NCI-H526 treated with DMSO at 0.1 percent for 48 hours (cell line): ENCODE results near the gene RBL1.
A peak's percentile ranks its signal among the peaks of the same experiment; 100 is the strongest.
"Not testable (repeated sequence)": the region's sequence is repeated elsewhere in the genome, so short reads cannot be mapped to it uniquely, and the experiment has no call there.

Source experiments
- DNase-seq: peaks from one replicate; lab custom pipeline; 2025; lab: John Stamatoyannopoulos, UW

The RBL1 gene

DNA sequence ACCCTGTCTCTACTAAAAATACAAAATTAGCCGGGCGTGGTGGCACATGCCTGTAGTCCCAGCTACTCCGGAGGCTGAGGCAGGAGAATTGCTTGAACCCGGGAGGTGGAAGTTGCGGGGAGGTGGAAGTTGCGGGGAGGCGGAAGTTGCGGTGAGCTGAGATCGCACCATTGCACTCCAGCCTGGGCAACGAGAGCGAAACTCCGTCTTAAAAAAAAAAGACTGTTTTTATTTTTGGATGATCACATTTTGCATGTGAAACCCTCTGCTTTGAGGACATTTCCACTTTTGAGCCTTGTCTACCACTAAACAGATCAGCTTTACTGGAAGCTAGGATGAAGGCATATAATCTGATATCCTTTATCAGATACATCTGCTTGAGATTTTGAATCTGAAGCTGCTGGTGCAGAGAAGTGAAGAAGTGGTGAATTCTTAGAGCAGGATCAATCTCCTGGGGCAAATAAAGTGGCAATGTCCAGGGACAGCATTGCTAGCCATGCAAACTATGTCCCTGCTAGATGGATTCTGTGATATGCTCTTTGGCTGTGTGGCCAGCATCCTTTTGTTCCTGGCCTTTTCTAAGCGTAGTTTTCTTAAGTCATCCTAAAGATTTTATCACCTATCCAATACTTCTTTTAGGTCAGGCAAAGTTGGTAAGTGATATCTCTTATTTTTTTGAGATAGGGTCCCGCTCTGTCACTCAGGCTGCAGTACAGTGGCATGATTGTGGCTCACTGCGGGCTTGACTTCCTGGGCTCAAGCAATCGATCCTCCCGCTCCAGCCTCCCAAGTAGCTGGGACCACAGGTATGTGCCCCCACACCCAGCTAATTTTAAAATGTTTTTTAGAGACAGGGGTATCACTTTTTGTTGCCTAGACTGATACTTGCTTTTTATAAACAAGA is 23.3 kb downstream of the RBL1 start:
- DNase-seq = no peak

DNA sequence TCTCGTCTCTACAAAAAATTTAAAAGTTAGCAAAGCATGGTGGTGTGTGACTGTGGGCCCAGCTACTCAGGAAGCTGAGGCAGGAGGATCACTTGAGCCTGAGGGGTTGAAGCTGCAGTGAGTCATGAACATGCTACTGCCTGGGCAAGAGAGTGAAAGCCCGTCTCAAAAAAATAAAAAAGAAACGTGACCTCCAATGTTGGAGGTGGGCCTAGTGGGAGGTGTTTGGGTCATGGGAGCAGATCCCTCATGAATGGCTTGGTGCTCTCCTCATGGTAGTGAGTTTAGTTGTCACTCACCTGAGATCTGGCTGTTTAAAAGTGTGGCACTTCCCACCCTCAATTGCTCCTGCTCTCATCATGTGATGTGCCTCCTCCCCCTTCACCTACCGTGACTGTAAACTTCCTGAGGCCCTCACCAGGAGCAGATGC is 24.3 kb downstream of the RBL1 start:
- DNase-seq = no peak

DNA sequence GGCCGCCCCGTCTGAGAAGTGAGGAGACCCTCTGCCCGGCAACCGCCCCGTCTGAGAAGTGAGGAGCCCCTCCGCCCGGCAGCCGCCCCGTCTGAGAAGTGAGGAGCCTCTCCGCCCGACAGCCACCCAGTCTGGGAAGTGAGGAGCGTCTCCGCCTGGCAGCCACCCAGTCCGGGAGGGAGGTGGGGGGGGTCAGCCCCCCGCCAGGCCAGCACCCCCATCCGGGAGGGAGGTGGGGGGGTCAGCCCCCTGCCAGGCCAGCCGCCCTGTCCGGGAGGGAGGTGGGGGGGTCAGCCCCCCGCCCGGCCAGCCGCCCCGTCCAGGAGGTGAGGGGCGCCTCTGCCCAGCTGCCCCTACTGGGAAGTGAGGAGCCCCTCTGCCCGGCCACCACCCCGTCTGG is 26.2 kb downstream of the RBL1 start:
- DNase-seq = not testable (repeated sequence)

DNA sequence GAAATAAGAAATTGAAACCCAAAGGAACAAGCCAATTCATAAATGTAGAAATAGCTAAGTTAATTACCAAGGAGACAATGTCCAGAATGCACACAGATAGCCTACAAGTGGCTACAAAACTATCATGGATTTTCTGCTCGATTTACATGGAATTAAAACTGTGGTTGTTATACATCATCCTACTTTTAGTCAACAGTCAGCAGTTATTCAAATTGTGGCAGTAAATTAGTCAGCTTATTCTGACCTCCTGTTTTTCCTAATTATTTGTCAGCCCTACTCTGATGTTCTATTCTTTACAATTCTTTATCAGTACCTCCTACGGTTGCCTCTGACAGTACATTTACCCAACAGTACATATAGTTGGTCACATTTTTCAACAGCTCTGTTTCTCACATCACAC is 29.6 kb downstream of the RBL1 start:
- DNase-seq = peak; percentile 87

DNA sequence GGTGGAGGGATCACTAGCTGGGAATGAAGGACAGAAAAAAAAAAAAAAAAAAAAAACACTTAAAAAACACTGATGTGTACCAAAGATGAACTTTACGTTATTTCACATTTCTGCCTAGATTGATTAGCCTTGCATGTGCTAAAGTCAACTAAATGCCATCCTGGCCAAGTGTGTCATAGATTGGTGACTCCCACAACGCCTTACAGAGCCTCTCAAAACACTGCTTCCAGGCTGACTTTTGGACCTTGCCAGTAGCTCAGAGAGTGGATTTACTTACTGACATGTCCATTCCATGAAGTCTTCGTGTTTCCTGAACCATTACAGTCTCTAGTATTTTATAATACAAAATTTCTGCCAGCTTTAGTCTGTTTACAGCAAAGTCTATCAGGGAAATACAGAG is 40.5 kb downstream of the RBL1 start:
- no peak for DNase-seq

DNA sequence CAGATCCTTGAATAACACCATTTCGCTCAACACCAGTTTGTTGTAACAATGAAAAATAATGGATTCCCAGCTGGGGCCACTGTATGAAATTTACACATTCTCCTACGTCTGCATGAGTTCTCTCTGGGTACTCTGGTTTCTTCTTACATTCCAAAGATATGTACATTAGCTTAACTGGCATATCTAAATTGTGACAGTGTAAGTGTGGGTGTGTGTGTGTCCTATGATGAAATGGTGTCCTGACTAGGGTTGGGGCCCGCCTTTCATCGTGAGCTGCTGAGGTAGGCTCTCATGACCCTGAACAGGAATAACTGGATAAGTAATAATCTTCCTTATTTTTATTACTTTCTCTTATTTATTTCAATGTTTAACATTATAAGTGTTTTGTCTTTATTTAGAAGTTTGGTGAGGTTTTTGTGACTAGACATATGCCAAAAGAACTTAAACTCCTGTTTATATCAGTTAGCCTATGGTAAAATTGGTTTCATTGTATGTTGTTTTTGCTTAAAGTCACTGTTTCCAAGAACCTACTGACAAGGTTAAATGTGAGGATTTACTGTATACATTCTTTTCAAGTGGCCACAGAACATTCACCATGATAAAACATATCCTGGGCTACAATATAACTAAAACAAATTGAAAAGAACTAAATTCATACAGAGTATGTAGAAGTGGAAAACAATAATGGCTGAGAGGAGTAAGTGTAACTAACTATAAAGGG is 42.4 kb downstream of the RBL1 start:
- DNase-seq = no peak

DNA sequence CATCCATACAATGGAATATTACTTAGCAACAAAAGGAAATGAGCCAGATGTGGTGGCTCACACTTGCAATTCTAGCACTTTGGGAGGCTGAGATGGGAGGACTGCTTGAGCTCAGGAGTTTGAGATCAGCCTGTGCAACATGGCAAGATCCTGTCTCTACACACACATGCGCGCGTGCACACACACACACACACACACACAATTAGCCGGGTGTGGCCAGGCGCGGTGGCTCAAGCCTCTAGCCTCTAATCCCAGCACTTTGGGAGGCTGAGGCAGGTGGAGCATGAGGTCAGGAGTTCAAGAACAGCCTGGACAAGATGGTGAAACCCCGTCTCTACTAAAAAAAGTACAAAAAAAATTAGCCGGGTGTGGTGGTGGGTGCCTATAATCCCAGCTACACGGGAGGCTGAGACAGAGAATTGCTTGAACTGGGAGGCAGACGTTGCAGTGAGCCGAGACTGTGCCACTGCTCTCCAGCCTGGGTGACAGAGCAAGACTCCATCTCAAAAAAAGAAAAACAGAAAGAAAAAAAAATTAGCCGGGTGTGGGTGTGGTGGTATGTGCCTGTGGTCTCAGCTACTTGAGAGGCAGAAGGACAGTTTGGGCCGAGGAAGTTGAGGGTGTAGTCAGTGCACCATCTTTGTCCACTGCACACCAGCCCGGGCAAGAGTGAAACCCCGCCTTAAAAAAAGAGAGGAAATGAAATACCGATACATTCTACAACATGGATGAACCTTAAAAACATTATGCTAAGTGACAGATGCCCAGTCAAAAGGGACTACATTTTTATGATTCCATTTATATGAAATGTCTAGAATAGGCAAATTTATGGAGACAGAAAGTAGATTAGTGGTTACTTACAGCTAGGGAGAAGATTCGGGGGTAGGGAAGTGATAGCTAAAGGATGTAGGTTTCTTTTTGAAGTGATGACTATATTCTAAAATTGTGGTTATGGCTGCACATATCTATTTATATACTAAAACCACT is 52.5 kb downstream of the RBL1 start:
- no peak for DNase-seq

DNA sequence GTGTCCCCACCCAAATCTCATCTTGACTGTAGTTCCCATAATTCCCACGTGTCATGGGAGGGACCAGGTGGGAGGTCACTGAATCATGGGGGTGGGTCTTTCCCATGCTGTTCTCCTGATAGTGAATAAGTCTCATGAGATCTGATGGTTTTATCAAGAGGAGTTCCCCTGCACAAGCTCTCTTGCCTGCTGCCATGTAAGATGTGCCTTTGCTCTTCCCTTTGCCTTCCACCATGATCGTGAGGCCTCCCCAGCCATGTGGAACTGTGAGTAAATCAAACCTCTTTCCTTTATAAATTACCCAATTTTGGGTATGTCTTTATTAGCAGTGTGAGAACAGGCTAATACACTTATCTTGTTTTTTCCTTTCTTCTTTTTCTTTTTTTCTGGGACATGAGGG is 56.4 kb downstream of the RBL1 start:
- DNase-seq = not testable (repeated sequence)

DNA sequence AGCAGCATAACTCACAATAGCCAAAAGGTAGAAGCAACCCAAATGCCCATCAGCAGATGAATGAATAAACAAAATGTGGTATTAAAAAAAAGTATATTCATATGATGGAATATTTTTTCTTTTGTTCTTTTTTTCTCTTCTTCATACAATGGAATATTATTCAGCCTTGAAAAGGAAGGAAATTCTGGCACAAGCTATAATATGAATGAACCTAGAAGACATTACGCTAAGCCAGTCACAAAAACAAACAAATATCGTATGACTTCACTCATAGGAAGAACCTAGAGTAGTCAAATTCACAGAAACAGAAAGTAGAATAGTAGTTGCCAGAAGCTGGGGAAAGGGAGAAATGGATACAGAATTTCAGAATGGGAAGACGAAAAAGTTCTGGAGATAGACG is 63.7 kb downstream of the RBL1 start:
- DNase-seq = no peak

DNA sequence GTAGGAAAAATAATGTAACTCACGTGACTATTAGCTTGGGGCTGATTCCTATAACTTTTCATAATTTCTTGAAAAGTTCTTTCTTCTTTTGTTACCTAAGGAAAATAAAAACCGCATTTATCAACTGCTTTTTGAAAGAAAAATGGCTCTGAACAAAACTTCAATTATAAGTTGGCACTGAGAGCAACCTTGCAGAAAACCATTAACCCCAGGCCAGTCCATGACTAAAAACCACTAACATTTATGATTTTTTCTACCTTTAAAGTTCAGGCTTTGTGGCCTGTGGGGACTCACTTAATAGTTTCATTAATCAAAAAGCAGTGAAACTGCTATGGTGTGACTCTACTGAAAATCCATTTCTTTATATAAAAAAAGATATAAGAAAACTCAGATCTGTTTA is 75.2 kb downstream of the RBL1 start:
- no peak for DNase-seq

DNA sequence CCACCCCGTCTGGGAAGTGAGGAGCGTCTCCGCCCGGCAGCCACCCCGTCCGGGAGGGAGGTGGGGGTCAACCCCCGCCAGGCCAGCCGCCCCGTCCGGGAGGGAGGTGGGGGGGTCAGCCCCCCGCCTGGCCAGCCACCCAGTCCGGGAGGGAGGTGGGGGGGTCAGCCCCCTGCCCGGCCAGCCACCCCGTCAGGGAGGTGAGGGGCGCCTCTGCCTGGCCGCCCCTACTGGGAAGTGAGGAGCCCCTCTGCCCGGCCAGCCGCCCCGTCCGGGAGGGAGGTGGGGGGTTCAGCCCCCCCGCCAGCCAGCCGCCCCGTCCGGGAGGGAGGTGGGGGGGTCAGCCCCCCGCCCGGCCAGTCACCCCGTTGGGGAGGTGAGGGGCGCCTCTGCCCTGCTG is 83.2 kb downstream of the RBL1 start:
- not testable (repeated sequence) for DNase-seq

DNA sequence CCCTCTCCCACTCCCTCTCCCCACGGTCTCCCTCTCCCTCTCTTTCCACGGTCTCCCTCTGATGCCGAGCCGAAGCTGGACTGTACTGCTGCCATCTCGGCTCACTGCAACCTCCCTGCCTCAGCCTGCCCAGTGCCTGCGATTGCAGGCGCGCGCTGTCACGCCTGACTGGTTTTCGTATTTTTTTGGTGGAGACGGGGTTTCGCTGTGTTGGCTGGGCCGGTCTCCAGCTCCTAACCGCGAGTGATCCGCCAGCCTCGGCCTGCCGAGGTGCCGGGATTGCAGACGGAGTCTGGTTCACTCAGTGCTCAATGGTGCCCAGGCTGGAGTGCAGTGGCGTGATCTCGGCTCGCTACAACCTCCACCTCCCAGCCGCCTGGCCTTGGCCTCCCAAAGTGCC is 83.9 kb downstream of the RBL1 start:
- DNase-seq = not testable (repeated sequence)

DNA sequence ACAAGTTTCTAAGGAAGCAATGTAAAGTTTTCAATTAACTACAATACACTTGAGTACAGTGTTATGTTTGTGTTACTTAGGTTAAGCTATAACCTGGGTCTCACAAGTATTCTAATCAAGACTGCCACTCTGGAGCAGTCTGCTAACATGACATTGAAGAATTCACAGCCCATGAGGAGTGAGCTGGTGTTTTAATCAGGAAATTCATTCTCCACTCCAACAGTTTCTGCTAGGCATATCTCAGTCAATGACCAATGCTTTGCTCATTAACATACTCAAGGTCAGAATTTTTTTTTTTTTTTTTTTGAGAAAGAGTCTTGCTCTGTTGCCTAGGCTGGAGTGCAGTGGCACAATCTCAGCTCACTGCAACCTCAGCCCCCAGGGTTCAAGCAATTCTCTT is 84.7 kb downstream of the RBL1 start:
- no peak for DNase-seq

DNA sequence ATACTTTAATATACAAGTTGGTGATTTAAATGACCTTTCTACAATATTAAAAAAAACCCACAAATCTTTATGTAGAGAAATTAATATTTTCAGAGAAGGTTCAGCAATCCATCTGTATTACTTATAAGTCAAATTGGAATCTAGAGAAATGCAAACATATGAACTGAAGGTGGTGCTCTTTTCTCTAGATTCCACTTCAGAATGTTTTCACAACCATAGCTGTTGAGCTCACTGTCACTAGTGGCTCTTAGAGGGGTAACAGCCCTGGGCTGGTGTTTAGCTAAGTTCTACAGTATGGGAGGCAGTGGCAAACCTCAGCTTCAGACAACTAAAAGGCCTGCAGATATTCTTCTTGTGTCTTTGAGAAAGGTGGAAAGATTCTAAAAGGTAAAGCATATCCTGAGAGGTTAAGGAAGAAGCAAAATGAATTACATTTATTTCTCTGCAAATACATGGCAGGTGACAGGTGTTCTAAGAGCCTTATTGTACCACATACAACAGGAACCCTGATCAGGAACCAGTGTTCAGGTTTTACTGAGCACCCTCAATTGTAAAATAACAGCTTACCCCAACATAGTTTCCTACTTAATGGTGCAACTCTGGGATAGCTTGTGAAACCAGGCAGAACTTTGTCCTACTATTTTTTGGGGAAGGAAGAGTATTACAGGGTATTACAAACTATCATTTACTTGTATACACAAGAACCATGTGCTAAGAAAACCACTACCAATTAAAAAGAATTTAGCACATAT is 87.7 kb downstream of the RBL1 start:
- DNase-seq = no peak

DNA sequence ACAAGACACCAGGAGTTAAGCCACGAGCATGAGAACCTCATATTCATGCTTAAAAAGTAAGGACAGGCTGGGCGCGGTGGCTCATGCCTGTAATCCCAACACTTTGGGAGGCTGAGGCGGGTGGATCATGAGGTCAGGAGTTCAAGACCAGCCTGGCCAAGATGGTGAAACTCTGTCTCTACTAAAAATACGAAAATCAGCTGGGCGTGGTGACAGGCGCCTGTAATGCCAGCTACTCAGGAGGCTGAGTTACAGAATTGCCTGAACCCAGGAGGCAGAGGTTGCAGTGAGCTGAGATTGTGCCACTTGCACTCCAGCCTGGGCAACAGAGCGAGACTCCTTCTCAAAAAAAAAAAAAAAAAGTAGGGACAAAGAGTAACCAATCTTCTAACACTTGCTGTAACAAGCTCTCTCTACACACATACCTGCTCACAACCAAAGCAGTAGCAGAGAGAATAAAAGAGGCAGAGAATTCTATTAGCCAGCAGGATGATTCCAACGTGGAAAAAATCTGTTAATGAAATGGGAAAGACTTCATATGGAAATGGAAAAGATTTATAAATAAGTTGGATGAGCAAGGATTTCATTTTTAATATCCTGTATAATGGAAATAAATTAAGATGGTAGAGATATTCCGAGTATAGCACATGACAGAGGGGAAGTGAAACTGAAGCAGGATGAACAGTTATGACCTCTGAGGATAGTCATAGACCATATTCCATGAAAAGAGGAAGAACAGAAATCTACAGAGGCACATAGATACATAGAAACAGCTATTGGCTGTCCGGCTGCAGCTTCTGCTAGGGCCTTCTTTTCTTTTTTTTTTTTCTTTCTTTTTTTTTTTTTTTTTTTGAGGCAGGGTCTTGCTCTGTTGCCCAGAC is 90.5 kb downstream of the RBL1 start:
- DNase-seq = not testable (repeated sequence)

DNA sequence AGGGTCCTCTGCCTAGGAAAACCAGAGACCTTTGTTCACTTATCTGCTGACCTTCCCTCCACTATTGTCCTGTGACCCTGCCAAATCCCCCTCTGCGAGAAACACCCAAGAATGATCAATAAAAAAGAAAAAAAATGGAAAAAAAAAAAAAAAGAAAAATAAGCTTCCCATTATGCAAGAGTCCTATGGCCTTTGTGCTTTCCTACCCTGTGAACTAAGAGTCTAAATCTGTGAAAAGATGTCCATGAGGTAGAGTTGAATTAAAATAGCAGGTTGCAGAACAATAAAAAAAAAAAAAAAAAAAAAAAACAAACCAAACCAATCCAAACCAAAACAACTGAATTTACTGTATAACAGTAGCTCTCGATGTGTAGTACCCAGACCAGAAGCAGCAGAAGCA is 94.2 kb downstream of the RBL1 start:
- not testable (repeated sequence) for DNase-seq

DNA sequence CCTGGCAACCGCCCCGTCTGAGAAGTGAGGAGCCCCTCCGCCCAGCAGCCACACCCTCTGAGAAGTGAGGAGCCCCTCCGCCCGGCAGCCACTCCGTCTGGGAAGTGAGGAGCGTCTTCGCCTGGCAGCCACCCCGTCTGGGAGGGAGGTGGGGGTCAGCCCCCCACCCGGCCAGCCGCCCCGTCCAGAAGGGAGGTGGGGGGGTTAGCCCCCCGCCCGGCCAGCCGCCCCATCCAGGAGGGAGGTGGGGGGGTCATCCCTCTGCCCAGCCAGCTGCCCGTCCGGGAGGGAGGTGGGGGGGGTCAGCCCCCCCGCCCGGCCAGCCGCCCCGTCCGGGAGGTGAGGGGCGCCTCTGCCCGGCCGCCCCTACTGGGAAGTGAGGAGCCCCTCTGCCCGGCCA is 95.6 kb downstream of the RBL1 start:
- DNase-seq = not testable (repeated sequence)

DNA sequence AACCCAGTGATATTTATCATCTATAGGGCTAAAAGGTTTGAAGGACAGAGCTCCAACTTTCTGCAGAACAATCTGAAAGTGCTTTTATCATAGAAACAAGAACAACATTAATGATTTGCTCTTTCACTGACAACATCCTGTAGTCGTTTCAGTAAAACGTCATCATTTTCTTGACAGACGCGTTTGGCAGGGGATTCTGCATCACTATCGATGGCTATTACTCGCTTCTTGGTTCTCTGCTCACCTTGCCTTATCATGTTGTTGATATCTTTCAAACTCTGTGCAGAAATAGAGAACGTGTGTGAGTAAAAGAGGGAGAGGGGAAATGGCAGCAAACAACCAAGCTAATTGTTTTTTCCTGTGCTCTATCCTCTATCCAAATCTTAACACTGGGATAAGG is 97.1 kb downstream of the RBL1 start:
- no peak for DNase-seq

DNA sequence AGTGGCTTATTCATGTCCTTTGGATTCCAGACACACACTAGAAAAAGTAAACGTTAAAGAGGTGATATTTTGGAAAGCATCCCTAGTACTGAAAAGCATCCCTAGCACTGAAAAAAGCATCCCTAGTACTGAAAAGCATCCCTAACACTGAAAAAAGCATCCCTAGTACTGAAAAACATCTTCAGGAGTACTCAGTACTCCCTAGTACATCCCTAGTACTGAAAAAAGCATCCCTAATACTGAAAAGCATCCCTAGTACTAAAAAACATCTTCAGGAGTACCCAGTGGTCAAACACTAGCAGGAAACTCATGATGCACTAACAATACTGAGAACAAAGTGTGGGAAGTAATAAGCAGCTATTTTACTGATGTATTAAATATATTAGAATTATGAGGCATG is 98.7 kb downstream of the RBL1 start:
- no peak for DNase-seq

DNA sequence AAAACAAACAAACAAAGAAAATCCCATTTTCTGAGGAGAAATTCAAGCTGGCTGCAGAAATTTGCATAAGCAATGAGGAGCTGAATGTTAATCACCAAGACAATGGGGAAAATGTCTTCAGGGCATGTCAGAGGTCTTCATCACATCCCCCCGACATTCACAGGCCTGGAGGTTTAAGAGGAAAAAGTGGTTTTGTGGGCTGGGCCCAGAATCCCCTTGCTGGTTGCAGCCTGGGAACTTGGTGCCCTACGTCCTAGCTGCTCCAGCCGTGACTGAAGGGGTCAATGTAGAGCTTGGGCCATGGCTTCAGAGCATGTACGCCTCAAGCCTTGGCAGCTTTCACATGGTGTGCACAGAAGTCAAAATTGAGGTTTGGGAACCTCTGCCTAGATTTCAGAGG is 101.6 kb downstream of the RBL1 start:
- not testable (repeated sequence) for DNase-seq
